Stimulated activated CD4-positive, alpha-beta T cell treated with anti-CD3 and anti-CD28 coated beads, TNF-alpha, amount 100 ng/mL, for 4 hours (primary cell): ENCODE results near the gene BTN2A1.
A peak's percentile ranks its signal among the peaks of the same experiment; 100 is the strongest.

Experiments used
- DNase-seq, 3 experiments: peaks; one replicate each; pipeline ENCODE4 v3.0.0-alpha.2; 2020; ENCODE audit warnings: low read depth in 3 of 3

BTN2A1 gene

GRCh38 chr6:26468829-26469228, 11.1 kb downstream of the BTN2A1 start:
- no peak for DNase-seq

- no peak for DNase-seq
Measured at GRCh38 chr6:26470643-26471042, 12.9 kb downstream of the BTN2A1 start.

GRCh38 chr6:26471970-26472369, 14.2 kb downstream of the BTN2A1 start:
- no peak for DNase-seq

- DNase-seq: no peak
Measured at GRCh38 chr6:26472549-26473290, 15.0 kb downstream of the BTN2A1 start.

DNA sequence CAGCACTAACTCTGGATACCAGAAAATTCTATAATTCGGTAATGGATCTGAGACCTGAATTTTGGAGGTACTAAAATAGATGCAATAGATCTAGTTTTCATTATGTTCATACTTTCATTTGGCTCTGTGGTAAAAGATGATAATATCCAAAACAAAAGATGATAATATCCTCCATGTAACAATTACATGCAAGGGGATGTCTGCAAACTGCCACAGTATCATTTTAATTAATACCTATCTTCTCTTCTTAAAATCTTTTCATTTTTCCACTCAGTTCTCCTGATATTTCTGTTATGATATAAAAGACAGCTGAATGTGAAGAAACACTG, 15.6 kb downstream of the BTN2A1 start:
- DNase-seq: no peak

- DNase-seq: peak; percentile 29 to 66 (median 61)
Measured at GRCh38 chr6:26473758-26474438, 16.1 kb downstream of the BTN2A1 start.

DNA sequence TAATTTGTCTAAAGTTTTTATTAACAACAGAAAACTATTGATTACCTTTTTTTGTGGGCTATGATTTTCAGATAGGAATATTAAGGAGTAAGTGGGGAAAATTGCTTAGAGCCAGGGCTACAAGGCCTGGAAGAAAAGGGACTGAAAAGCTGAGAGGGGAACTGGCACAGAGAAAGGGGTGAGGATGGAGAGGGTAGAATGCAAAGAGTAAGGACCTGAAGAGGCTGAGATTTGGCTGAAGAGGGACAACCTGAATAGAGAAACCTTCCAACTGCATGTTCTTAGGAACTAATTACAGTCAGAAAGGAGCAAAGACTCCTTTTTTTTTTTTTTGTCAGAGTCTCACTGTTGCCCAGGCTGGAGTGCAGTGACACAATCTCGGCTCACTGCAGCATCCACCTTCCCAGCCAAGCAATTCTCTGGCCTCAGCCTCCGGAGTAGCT, 16.7 kb downstream of the BTN2A1 start:
- DNase-seq: no peak

- DNase-seq: no peak
Measured at GRCh38 chr6:26475823-26476729, 18.3 kb downstream of the BTN2A1 start.

DNA sequence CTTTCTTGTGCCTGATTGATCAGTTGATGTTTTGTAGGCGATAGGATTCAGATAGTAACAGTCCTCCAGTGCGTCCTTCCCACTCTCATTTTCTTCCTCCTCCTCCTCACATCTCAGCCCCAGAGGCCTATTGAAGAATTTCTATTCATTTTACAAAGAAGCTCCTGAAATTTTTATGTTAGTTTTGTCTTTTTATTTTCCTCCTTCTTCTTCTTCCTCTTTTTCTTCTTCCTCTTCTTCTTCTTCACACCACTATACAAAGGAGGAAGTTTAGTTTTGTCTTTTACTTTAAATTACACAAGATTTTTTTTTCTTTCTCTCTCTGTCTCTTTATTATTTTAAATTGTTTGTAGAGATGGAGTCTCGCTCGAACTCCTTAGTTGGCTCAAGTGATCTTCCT, 19.1 kb downstream of the BTN2A1 start:
- no peak for DNase-seq

DNA sequence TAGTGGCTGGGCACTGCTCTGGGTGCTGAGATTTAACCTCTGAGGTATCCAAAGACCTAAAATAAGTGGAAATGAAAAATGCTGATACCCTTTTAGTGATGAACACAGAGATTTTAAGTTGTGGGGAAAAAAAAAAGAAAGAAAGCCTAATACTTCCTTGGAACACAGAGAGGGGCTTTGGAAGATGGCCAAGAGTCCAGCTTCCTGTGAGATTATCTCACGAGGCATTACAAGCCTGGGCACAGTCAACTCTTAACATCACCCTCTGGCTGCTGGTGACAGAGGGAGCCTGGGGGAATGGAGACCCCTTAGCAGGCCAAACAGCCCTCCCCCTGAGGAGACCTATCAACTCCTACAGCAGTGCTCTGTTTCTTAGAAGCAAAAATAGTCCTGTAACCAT, 19.7 kb downstream of the BTN2A1 start:
- no peak for DNase-seq

DNA sequence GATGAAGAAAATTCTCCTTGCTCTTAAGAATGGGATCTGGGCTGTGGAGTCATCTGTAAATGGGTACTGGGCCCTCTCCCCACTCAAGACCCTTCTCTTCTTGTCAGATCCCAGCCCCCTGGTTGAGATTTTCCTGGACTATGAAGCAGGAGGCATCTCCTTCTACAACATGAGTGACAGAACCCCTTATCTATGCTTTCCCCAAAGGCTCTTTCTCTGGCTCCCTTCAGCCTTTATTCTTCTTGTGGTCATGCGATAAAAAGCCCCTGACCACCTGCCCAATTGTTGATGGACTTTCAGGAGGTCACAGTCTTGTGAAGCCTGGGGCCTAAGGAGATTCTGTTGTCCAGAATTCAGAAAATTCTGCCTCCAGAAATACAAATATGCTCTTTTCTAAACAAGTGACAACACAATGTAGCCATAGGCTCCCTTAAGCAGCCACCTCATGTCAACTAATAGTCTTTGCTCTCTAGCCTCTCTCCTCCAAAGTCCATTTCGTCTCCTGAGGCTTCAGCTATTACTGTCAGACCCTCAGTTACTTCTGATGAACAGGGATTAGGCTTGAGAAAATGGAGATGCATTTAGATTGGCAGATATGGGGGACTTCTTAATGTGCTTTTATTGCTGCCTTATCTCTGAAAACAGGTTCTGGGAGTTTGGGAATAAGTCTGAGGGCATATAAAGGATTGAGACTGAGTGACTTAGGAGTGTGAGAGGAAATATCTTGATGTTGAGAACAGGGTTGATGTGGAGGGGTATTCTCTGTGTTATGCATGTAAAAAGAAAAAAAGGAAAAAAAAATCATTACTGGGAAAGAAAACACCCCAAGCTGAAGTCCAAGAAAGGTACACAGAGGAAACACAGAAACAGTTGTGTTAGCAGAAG, 20.6 kb downstream of the BTN2A1 start:
- no peak for DNase-seq

DNA sequence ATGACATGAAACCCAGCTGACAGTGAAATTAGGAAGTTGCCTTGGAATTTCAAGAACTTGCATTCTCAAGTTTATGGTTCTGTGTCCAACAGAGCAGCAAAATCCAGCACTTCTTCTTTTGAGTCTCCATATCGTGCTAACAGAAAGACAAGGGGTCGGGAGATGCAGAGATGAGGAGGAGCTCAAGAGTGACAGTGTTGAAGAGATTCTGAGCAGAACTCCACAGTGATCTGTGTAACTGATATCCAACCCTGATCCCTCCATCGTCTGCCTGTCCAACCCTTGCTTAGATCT, 21.2 kb downstream of the BTN2A1 start:
- no peak for DNase-seq

DNA sequence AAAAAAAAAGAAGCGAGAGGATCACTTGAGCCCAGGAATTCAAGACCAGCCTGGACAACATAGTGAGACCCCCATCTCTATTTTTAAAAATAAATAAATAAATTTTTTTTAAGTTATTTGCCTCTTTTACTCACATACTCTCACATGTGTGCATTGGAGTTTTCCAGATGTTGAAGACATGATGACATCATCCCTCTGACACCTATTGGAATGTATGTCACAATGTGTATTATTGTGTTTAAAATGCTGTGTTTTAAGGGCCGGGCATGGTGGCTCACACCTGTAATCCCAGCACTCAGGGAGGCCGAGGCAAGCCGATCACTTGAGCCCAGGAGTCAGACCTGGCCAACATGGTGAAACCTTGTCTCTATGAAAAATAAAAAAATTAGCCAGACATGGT, 24.6 kb downstream of the BTN2A1 start:
- DNase-seq: no peak

DNA sequence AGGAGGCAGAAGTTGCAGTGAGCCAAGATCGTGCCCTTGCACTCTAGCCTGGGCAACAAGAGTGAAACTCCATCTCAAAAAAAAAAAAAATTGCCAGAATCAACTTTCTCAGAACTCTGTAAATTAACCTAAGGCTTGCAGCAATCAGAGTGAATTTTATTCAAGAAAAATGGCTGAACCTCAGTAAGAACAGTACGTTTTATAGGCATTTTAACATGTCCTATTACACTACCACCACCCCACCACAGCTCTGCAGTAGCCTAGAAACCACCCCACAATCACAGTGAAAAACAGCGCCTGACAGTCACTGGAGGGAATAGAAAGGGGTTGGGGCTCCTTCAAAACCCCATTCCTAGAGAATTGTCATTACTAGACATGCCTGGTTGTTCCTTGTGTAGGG, 26.0 kb downstream of the BTN2A1 start:
- no peak for DNase-seq

DNA sequence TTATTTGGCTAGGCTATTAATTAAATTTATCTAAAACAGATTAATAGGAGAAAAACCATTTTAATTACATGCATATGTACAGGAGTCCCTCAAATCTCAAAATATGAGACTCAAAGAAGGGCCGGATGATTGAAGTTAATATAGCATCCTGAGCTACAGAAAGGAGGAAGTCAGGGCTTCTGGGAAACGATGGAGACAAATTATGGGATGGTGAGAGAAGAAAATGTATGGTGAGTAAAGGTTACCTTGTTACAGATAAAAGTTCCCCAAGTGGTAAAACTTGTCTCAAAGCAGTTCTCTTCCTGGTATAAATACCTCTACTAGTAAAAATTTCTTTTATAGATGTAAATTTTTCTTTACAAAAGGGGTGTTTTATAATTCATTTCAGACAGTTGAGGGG, 26.4 kb downstream of the BTN2A1 start:
- no peak for DNase-seq

DNA sequence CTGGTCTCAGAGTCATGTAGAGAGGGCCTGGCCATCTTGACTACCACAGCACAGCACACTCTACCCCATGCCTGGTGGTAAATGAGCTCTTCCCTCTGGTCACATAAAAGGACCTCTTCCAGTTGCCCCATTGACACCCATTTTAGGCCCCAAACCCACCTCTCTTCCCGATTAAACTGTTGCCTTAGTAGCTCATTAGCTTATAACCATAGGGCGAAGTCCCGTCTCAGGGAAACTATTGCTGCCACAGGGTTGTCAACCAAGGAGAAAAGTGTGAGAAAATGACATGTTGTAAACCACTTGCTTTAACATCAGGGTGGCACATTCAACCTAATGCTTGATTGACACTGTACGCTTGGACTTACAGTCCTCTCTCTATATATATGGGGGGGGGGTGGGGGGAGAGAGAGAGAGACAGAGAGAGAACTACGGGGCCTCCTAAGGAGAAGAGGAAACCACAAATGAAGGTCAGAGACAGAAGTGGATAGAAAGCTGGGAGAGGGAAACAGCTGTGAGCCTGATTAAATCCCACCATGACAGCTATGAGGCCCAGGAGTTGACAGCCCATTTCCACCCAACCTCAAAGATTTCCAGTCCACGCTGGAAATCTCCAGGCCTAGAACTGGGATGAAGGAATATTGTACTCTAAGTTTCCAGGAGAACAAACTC, 27.5 kb downstream of the BTN2A1 start:
- no peak for DNase-seq

DNA sequence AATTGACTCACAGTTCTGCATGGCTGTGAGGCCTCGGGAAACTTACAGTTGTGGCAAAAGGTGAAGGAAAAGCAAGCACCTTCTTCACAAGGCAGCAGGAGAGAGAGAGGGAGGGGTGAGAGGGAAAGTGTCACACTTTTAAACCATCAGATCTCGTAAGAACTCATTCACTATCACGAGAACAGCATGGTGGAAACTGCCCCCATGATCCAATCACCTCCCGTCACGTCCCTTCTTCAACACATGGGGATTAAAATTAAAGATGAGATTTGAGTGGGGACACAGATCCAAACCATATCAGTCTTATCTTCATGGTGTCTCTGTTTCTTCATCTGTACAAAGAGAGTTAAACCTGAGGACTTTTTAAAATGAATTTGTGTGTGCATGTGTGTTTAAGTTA, 28.6 kb downstream of the BTN2A1 start:
- DNase-seq: no peak

DNA sequence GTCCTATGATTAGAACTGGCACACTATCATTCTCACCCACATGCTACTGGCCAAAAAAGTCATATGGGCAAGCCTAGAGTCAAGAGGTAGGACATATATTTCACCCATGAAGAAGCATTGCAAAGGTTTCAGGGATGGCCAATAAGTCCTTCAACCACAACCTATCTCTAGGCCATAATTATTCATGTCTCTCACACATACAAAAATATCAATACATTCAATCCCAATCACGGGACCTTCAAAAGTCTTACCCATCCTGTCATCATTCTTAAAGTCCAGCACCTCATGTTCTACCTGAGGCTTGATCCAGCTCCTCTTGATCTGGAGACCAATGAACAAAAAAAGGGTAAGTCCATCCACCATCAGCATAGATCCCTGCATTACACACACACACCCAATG, 29.7 kb downstream of the BTN2A1 start:
- DNase-seq: no peak

DNA sequence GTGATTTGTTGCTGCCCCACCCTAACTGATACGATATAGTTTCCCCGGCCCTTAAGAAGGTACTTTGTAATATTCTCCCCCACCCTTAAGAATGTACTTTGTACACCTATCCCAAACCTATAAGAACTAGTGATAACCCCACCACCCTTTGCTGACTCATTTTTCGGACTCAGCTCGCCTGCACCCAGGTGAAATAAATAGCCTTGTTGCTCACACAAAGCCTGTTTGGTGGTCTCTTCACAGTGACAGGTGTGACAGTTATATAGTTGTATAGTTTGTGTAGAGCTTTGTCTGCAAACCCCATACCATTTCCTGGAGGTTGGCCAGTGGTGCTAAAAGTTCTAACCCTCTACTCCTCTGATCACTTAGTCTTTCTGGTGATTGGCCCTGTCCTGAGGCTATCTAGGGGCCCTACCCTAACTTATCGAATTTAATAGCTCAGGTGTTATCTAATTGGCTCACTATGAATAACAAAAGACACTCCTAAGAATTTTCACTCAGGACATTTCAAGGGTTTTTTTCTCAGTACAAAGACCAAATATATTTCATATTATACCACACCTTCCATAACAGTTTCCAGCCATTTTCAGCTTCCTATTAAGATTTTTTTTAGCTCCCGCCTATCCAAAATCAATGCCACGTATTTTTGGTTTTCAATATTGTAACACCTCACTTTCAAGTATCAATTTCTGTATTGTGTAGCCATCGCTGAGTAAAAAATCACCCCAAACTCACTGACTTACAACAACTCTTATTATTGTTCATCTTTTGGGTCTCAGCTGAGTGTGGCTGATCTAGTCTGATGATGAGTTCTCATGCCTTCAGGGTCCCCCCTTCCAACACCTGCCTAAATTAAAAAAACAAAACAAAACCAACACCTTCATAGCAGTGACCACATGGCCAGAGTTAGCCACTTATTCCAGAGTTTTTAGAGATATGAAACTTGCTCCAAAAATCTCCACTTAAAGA, 32.5 kb downstream of the BTN2A1 start:
- no peak for DNase-seq

- DNase-seq: no peak
Measured at GRCh38 chr6:26491604-26492003, 33.8 kb downstream of the BTN2A1 start.
